CD4-positive, alpha-beta T cell treated with Interleukin-17A for 4 hours (primary cell): Measurements from ENCODE around the gene VASN.
"Not testable (repeated sequence)": the region's sequence is repeated elsewhere in the genome, so short reads cannot be mapped to it uniquely, and the experiment has no call there.

Experiments
- DNase-seq: peaks from one replicate; pipeline ENCODE4 v3.0.0-alpha.2; 2020; ENCODE audit warnings: mixed read lengths

The VASN gene

DNA sequence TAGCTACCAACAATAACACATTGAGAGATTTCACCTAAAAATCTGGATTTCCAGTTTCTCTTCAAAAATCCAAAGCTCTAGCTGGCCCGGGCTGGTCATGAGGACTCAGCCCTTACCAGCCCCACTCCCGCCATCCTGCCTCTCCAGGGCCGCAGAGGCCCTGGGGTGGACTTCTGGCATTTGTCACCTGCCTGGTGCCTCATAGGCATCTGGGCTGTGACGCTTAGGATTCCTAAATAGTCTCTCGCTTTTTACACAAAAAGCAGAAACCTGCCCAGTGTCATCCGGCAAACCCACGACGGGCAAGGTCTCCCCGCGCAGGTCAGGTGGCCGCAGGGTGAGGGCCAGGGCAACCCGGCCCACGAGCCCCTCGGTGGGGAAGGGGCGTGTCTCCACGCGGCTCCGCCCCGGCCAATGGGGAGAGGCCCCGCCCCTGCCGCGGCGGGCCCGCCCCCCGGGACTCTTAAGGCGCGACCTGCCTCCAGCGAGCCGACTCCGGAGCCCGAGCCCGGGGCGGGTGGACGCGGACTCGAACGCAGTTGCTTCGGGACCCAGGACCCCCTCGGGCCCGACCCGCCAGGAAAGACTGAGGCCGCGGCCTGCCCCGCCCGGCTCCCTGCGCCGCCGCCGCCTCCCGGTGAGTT, at the start of gene VASN:
Gene VASN, plus strand, starts transcription at position 492 of the 644 bp plus-strand sequence. CDS start 9,030 bp downstream, outside the sequence.
- DNase-seq = peak; percentile 78

DNA sequence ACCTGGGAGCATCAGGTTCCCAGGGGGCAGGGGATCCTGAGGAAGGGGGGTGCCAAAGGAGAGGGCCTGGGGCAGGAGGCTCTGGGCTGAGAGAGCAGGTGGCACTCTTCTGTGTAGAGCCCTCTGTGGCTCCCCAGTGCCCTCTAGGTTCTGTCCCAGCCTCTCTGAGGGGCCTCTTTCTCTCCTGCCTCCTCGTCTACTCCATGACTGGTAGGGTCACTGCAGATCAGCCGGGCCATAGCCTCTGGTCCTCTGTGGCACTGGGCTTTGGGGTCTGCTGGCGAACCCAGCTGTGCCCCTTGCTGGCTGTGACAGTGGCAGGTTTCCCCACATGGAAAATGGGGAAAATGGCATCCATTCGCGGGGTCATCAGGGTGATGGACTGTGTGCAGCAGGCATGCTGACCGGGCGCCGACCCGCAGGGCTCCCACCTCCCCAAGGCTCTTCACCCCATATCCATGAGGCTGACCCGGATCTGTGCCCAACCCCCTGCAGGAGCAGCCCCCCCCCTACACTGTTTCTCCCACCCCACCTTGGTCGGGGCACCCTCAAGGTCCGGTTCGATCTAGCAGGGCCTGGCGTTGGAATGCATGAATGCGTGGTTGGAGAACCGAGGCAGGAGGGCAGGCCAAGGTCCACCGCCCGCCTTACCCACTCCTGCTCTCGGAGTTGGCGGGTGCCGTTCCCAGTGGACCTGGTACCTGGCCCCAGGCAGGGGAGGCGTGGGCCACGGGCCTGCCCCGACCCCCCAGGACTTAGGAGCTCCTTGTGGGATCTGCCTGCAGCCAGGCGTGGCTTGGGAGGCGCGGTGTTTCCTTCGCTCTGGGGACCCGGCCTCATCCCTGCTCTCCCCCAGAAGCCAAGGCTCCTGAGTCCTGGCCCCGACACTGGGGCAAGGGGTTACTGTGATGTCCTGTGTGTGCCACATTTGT, 49.3 kb upstream of the VASN start:
- DNase-seq = no peak

- no peak for DNase-seq
Observed at GRCh38 chr16:4323071-4323844, 48.4 kb upstream of the VASN start.

- DNase-seq = no peak
Observed at GRCh38 chr16:4323845-4324488, 47.7 kb upstream of the VASN start.

DNA sequence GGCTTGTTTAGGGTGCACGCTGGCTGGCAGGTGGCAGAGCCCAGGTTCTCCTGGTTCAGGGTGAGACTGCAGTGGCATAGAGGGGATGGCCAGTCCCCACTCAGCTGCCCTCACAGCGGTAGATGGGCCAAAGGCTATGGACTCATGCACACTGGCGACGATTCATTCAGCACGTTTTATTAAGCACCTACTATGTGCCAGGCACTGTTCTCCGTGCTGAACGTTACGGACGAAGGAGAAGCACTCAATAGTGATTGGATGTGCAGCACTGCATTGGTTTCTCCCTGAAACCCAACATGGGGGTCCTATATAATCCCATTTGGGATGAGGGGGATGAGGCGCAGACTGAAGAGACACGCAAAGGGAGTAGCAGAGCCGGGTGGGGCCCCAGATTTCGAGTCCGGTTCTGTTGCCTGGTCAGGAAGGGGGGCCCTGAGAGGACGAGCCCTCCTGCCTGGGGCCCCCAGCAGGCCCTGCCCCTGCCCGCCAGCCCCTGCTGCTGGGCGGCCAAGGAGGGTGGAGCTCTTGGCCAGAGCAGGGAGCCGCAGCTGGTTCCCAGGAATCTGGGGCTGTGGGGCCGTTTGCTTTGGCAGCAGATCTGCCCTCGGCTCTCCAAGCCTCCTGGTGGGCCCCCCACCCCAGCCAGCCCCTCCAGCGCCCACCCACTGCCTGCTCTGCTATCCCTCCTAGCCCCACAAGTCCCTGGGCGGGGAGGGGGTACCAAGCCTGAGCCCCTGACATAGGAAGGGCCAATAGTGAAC, 47.0 kb upstream of the VASN start:
- no peak for DNase-seq

GRCh38 chr16:4325253-4325758, 46.3 kb upstream of the VASN start:
- no peak for DNase-seq

DNA sequence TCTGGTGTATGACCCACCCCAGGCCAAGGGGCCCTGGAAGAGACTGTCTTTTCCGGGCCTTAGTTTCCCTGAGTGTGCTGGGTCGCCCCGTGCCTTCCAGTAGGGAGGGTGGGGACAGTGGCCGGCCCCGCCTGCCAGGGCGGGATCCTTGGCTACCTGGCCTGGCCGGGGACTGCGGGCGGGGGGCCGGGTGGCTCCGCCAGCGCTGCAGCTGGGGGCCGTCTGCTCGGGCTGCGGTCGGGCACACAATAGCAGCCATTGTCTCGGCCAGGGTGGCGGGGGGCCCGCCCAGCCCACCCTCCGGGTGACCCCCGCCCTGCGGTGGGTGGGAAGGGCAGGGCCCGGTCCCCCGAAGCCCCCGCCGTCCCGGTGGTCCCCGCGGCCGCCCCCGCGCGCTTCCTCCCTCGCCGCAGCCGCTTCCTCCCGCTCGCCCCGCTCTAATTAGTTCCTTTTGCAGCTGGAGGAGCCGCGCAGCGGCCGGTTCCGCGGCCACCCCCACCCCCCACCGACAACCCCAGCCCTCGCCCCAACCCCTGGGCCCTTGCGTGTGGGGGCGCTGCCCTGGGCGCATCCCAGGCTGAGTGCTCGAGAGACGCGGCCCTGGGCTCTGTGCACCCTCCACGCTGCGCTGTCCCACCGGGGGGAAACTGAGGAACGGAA, 44.1 kb upstream of the VASN start:
- peak; percentile 25 for DNase-seq

DNA sequence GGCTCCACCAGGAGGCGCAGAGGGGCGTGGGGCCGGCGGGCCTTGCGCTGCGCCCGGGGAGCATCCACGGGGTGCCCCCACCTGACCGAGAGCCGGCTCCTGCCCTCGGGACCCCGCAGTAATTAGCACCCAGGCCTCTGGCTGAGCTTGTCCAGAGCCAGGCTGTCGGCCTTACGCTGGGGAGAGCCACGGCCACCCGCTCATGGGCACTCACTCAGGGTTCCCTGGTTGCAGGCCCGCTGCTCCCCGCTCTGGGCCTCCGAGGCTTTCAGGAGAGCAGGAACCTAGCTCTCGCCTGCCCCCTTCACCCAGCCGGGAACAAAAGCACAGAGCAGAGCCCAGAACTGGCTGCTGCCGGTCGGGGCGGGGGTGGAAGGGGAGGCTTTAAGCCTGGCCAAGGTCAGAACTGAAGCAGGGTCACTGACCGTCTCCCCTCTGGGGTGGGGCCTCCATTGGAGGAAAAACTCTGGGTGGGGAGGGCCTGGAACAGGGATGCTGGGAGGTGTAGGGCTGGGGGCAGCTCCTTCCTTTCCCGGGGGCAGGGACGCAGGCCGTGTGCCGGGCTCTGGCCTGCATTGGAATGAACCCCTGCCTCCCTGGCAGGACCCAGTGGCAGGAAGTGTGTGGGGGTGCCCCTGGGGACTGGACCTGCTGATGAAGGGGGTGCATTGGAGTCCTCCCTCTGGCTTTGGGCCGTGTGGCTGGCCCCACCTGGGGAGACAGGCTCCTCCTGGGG, 43.4 kb upstream of the VASN start:
- DNase-seq = peak; percentile 64

- no peak for DNase-seq
Observed at GRCh38 chr16:4328782-4329775, 42.6 kb upstream of the VASN start.

- DNase-seq = peak; percentile 83
Observed at GRCh38 chr16:4330277-4330874, 41.3 kb upstream of the VASN start.

DNA sequence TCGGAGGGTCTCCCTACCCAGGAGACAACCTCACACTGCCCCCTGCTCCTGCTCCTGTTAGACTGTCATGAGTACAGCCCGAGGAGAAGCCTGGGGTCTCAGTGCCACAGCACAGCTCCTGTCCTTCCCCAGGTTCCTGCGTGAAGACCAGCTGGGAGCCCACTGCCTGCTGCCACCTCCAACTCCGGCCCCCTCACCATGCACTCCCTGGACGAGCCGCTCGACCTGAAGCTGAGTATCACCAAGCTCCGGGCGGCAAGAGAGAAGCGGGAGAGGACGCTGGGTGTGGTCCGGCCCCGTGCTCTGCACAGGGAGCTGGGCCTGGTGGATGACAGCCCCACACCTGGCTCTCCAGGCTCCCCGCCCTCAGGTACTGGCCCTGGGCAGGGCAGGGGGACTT, 39.6 kb upstream of the VASN start:
- DNase-seq = no peak

- DNase-seq = no peak
Observed at GRCh38 chr16:4332623-4333307, 38.9 kb upstream of the VASN start.

GRCh38 chr16:4333308-4333638, 38.4 kb upstream of the VASN start:
- no peak for DNase-seq

- DNase-seq = not testable (repeated sequence)
Observed at GRCh38 chr16:4333714-4334113, 37.9 kb upstream of the VASN start.

- DNase-seq = no peak
Observed at GRCh38 chr16:4334724-4335495, 36.7 kb upstream of the VASN start.

DNA sequence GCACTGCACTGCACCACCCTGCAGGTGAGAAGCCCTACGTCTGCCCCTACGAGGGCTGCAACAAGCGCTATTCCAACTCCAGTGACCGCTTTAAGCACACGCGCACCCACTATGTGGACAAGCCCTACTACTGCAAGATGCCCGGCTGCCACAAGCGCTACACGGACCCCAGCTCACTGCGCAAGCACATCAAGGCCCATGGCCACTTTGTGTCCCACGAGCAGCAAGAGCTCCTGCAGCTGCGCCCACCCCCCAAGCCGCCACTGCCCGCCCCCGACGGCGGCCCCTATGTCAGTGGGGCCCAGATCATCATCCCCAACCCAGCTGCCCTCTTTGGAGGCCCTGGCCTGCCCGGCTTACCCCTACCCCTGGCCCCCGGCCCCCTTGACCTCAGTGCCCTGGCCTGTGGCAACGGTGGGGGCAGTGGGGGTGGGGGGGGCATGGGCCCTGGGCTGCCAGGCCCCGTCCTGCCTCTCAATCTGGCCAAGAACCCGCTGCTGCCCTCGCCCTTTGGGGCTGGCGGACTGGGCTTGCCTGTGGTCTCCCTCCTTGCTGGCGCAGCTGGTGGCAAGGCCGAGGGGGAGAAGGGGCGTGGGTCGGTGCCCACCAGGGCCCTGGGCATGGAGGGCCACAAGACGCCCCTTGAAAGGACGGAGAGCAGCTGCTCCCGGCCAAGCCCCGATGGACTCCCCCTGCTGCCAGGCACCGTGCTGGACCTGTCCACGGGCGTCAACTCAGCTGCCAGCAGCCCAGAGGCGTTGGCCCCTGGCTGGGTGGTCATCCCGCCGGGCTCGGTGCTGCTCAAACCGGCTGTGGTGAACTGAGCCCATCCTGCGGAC, 34.7 kb upstream of the VASN start:
- DNase-seq = no peak
